Measurements from ENCODE around the gene OSGIN1. TPM values are rescaled to one million over a fixed set of nuclear protein-coding genes. Genes with fewer than 3 reads are reported as not detected.

Gene OSGIN1
- total RNA-seq, 1 experiment from 2014 or later = 69.7 TPM

DNA sequence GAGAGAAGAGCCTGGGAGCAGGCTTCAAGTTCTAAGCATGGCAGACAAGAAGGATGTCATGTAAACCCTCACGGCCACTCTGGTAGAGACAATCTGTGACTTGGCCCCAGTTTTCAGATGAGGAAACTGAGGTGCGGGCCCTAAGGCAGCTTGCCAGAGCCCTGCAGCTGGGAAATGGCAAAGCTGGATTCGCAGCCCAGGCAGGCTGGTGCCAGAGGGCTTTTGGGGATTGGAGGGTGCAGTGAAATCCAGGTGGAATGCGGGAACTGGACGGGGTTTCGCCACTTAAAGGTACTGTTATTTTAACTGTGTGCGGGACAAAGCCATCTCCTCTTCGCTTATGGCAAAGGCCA lies 477 bp upstream of the OSGIN1 start:
- in situ Hi-C loops (cut with HindIII; ENCODE audit: low pct_unique_long_range_greater_than_20kb, low sequenced_read_pairs) = no loop called here
- no peak for DNase-seq (ENCODE audit: low read depth)

DNA sequence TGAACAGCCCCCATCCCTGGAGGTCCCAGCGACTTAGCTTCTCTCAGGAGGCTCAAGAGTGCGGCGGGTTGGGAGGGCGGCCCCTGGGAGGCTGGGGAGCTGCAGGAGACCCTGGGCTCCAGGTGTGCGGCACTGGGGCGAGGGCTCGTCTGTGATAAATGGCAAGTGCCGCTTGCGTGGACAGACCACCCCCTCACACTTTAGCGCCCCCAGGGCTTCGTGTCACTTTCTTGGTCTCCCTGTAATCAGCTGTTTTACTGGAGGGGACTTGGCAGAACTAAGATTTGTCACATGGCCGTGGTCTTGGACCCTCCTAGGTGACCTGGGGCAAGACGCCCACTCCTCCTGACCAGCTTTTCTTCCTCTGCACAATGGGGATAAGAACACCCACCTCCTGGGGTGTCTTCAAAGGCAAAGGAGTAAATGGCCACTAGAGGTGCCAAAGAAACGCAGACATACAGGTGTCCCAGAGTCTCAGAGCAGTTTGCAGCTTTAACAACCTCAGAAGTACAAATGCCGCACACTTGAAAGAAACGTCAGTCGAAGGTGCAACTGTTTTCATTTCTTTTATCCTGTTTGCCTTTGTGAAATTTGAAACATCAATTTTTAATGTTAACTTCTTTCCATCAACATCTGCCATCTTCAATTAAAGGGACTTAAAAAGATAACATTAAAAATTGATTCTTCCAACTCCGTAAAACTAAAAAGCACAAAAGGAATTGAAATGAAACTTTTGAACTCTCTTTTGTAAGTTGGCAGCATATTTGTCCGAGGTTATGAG lies 946 bp downstream of the OSGIN1 start:
- DNase-seq (ENCODE audit: low read depth) = peak; percentile 54
- in situ Hi-C loops (cut with HindIII; ENCODE audit: low pct_unique_long_range_greater_than_20kb, low sequenced_read_pairs) = no loop called here

DNA sequence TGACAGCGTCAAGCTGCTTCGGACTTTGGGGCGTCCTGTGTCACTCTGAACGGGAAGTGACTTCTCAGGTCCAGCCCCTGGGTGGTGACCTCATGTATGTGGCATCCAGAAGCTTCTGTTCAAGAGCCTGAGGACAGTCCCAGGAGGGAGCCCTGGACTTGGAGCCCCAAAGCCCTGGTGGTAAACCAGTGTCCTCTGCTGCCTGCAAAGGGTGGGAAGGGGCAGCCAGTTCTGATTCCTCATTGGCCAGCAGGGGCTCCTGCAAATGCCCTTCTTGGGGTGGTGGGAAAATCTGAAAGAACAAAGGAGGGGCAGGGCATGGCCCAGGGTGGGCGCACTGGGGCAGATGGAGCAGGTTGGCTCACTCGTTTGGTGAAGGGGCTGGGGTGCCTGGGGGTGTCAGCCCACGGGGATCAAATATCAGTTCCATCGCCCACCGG lies 1.6 kb downstream of the OSGIN1 start:
- in situ Hi-C loops (cut with HindIII; ENCODE audit: low pct_unique_long_range_greater_than_20kb, low sequenced_read_pairs) = no loop called here
- DNase-seq (ENCODE audit: low read depth) = no peak

DNA sequence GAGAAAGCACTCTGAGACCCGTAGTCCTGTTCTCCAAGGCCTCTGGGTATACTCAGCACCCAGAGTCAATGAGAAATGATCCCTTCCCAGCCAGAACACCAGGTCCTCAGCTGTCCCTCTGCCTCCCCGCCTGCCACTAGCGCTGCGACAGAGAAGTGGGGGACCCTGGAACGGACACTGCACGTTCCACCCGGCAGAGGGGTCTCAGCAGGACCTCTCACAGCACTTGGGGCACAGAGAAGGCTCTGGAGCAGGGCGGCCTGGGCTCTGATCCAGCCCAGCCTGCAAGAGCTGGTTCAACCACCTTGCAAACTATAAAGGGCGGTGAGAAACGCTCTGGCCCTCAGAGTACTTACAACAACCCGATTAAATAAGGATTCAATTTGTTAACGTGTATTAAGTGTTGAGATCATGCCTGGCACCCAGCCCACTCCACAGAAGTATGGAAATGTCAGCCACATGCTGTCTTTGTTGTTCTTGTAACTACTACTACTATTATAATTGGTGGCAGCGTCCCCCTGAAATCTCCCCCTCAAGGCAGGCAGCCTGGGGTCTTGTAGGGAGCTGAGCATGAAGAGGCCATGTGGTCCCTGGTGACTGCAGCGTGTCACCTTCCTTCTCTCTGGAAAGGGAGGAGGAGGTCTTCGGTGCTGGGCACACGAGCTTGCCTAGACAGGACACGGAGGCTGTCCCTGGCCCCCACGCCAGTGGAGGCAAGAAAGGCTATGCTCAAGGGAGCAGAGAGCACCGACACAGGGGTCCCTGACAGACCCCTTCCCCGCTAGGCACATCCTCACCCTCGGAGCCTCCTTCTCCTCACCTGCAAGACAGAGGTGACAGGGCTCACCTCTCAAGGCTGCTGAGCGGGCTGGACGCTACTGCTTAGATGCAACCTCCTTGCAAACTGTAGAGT lies 2.4 kb downstream of the OSGIN1 start:
- no peak for DNase-seq (ENCODE audit: low read depth)

DNA sequence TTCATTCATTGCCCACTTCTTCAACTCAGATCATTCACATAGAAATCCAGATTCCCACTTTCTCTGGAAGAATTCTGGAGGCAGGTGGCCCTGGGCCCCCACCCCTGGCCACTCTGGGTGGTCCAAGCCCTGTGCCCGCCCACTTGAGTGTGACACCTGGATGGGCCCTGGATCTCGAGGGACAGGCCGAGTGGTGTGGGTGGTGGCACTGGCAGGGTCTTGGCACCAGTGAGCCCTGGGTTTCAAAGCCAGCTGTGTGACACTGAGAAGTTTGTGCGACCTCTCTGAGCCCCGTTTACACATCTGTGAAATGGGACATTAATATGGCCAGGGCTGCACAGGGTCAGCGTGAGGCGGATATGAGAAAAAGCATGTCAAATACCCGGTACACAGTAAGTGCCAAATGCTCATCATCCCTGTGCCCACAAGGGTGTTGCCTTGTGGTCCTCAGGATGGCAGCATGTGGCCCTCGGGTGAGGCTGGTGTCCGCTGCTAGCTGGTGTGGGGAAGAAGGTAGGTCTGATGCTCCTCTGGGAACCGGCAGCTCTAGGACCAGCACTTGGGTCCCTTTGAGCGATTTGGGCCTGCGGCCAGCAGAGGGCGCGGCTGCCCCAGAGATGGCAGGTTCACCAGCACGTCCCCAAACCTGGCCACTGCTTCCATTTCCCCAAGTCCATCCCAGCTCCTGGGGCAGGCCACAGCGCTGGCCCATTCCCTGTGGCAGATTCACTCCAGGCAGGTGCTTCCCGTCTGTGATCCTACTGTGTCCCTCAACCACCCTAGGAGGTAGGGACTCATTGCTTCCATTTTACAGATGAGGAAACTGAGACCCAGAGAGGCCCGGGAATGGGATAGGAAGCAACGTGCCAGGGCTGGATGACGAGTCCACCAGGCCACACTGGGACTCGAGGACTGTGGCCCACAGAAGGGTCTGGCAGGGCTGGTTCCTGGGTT lies 3.6 kb downstream of the OSGIN1 start:
- in situ Hi-C loops (cut with HindIII; ENCODE audit: low pct_unique_long_range_greater_than_20kb, low sequenced_read_pairs) = no loop called here
- peak; percentile 49 for DNase-seq (ENCODE audit: low read depth)

More for the DNA sequence above, 2.4 kb downstream of the OSGIN1 start:
- in situ Hi-C loops (cut with HindIII; ENCODE audit: low pct_unique_long_range_greater_than_20kb, low sequenced_read_pairs) = no loop called here

DNA sequence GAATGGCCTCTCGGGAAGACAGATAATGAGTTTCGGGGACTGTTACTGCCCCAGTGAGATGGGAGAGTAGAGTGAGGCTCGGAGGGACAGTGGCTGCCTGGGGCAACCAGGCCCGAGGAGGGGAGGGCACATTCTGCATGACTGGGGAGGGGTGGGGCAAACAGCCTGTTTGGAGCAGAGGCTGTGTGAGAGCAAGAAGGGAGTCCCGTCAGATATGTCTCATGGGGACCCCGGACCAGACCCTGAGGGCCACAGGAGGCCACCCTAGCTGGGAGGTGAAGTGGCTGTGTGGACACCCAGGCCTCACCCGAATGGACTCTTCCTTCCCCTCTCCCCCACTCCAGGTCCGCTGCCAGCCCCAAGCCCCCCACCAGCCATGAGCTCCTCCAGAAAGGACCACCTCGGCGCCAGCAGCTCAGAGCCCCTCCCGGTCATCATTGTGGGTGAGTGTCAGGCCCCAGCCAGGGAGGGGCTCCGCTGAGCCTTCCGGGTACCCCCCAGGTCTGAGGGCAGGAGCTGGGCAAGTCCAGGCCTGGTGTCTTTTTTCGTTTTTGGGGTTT lies 4.3 kb downstream of the OSGIN1 start:
- in situ Hi-C loops (cut with HindIII; ENCODE audit: low pct_unique_long_range_greater_than_20kb, low sequenced_read_pairs) = no loop called here

DNA sequence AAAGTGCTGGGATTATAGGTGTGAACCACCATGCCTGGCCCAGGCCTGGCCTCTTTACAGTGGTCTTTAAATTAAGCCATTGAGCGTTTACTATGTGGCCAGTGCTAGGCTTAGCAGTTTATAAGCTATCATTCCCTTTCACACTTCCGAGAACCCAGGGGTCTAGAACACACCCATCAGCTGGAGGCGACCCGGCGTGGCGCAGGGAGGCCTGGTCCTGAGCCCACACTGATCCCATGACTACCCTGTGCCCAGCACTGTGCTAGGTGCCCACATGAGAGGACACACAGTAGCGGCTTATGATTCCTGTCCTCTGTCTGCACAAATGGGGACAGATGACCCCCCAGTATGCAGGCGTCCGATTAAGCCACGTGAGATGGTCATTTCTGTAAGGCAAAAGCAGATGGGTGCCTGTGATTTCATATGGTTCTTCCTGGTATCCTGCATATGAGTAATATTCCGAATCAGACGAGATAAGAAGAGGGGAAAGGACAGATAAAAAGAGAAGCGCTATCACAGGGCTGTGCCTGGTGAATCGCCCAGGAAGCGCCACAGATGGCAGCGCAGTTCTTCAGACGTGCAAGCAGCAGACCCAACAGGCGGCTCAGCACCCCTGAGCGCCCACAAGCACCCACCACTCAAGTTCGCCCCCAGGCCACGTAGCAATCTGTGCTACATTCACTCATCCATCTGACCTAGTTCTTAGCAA lies 5.3 kb downstream of the OSGIN1 start:
- in situ Hi-C loops (cut with HindIII; ENCODE audit: low pct_unique_long_range_greater_than_20kb, low sequenced_read_pairs) = no loop called here
- DNase-seq (ENCODE audit: low read depth) = no peak

More for the DNA sequence above, 4.3 kb downstream of the OSGIN1 start:
- no peak for DNase-seq (ENCODE audit: low read depth)

DNA sequence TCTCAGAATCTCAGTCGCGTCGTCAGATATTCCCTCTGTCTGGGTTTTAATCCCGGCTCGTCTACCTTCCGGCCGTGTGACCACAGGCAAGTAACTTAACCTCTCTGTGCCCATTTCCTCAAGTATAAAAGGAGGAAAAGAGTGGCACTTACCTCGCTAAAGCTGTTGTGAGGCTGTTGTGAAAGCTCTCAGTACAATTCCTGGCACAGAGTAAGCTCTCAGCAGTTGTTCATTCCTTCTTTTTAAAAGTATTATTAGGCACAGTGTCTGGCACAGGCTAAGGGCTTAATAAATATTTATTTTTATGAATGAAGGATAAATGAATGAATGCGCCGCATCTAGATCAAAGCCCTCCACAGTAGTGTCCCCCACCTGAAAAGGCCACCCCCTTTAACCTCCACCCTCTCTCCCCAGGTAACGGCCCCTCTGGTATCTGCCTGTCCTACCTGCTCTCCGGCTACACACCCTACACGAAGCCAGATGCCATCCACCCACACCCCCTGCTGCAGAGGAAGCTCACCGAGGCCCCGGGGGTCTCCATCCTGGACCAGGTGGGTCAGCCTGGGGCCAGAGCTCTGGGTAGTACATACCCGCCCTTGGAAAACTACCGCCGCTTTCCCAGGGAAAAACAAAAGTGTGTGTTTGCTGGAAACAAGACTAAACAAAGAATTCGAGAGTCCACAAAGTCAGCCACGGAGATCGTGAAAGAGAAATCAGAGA lies 6.0 kb downstream of the OSGIN1 start:
- in situ Hi-C loops (cut with HindIII; ENCODE audit: low pct_unique_long_range_greater_than_20kb, low sequenced_read_pairs) = no loop called here
- DNase-seq (ENCODE audit: low read depth) = no peak

DNA sequence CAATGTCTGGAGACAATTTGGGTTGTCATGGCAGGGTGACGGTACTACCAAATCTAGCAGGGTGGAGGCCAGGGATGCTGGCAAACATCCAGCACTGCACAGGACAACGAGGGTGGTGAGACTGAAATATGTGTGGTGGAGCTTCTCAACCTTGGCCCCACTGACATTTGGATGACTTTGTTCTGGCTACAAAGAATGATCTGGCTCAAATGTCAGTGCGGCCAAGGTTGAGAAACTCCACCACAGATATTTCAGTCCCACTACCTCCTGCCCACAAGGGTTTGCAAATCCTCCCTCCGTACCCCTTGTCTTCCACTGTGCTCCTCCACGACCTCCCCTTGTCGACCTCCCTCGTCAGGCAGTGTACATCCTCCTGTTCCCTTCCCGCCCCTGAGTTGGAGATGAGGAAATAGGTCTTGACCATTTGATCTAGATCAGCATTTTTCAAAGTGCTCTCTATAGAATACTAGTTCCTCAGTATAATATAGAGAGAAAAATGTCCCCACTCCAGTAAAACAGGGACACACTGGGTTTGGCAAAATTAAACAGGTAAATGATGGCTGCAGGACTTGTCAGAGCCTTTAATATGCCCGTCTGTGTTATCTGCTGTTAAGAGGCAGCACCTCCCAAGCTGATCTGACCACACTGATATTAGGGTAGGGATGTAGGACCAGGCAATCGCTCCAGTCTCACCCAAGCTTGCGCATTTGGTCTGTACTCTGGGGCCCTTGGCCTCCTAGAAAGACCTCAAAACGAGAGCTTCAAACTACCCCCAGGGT lies 6.8 kb downstream of the OSGIN1 start:
- DNase-seq (ENCODE audit: low read depth) = no peak
- in situ Hi-C loops (cut with HindIII; ENCODE audit: low pct_unique_long_range_greater_than_20kb, low sequenced_read_pairs) = no loop called here

DNA sequence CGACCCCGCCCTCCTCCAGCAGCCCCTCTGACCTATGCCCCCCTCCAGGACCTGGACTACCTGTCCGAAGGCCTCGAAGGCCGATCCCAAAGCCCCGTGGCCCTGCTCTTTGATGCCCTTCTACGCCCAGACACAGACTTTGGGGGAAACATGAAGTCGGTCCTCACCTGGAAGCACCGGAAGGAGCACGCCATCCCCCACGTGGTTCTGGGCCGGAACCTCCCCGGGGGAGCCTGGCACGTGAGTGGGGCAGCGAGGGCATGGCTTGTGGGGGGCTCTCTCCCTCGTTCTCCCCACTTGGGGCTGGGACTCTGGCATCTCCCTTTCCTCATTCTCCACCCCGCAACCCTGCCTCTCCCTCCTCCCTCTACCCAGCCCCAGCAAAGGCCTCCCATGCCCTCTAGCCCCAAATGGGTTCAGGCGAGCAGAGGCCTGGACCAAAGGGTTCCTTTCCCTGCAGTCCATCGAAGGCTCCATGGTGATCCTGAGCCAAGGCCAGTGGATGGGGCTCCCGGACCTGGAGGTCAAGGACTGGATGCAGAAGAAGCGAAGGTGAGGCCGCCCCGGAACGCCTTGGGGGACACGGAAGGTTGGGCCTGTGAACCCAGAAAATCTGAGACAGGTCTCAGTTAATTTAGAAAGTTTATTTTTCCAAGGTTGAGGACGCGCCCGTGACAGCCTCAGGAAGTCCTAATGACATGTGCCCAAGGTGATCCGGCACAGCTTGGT lies 7.6 kb downstream of the OSGIN1 start:
- in situ Hi-C loops (cut with HindIII; ENCODE audit: low pct_unique_long_range_greater_than_20kb, low sequenced_read_pairs) = no loop called here
- no peak for DNase-seq (ENCODE audit: low read depth)

DNA sequence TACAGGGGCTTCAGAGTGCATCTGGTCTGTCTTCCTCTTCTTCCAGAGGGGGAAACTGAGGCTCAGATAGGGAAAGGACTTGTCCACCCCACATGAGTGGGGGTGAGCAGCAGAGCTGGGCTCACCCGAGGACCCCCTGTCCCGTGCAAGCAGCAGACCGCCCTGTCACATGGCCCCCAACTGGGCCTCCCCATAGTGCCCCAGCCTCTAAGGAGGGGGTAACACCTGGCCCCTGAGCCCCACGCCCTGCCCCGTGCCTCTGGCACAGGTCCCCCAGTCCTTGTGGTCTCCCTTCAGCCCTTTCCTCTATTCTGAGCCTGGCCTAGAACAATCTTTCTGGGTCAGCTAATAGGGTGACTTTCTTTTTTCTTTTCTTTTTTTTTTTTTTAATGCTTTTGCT lies 8.6 kb downstream of the OSGIN1 start:
- in situ Hi-C loops (cut with HindIII; ENCODE audit: low pct_unique_long_range_greater_than_20kb, low sequenced_read_pairs) = no loop called here
- DNase-seq (ENCODE audit: low read depth) = no peak

DNA sequence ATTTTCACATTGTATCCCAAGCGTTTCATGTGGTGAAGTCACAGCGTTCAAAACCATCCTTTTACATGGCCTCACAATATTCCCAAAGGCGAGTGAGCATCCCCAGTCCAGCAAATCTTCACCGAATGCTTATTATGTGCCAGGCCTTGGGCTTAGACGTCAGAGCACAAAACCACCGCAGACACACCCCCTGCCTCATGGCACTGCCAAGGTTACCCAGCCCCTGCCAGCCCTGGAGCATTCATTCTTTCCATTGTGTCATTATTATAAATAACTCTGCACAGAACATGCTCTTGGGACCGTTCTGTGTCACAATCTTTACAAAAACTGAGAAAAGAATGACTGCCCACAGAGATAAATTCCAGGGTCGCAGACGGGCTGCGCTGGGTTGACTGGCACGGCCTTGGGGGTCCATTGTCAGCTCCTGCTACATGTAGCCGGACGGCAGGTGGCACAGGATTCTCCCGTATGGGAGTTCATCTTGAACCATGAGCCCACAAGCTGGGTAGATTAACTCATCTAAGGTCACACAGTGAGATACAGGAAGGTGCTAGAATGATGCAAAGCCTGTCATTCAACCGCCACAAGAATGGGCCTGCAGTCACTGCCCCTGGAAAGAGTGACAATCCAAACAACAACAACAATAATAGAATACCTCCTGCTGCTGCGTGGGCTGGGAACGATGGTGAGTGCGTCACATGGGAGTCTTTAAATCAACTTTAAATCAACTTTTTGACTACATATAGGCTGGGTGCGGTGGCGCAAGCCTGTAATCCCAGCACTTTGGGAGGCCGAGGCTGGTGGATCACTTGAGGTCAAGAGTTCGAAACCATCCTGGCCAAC lies 10.5 kb downstream of the OSGIN1 start:
- in situ Hi-C loops (cut with HindIII; ENCODE audit: low pct_unique_long_range_greater_than_20kb, low sequenced_read_pairs) = no loop called here
- DNase-seq (ENCODE audit: low read depth) = no peak

DNA sequence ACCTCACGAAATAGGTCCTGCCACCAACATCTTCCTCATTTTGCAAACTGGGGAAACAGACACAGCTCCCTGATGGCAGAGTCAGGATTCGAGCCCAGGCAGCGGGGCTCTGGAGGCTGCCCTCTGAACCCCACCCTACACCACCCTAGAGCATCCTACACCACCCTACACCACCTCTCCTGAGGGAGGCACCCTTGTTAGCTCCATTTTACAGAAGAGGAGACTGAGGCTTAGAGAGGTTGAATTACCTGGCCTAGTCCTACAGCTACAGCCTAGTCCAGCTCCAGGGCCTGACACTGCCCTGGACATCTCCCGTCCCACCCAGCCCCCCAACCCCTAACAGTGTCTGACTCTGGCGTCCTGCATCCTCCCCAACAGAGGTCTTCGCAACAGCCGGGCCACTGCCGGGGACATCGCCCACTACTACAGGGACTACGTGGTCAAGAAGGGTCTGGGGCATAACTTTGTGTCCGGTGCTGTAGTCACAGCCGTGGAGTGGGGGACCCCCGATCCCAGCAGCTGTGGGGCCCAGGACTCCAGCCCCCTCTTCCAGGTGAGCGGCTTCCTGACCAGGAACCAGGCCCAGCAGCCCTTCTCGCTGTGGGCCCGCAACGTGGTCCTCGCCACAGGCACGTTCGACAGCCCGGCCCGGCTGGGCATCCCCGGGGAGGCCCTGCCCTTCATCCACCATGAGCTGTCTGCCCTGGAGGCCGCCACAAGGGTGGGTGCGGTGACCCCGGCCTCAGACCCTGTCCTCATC lies 11.8 kb downstream of the OSGIN1 start:
- DNase-seq (ENCODE audit: low read depth) = no peak
- in situ Hi-C loops (cut with HindIII; ENCODE audit: low pct_unique_long_range_greater_than_20kb, low sequenced_read_pairs) = no loop called here

DNA sequence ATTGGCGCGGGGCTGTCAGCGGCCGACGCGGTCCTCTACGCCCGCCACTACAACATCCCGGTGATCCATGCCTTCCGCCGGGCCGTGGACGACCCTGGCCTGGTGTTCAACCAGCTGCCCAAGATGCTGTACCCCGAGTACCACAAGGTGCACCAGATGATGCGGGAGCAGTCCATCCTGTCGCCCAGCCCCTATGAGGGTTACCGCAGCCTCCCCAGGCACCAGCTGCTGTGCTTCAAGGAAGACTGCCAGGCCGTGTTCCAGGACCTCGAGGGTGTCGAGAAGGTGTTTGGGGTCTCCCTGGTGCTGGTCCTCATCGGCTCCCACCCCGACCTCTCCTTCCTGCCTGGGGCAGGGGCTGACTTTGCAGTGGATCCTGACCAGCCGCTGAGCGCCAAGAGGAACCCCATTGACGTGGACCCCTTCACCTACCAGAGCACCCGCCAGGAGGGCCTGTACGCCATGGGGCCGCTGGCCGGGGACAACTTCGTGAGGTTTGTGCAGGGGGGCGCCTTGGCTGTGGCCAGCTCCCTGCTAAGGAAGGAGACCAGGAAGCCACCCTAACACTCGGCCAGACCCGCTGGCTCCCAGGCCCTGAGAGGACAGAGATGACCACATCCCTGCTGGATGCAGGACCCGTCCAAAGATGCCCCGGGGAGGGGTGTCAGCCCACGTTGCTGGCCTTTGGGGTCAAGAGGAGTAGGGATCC lies 12.6 kb downstream of the OSGIN1 start:
- no peak for DNase-seq (ENCODE audit: low read depth)
- in situ Hi-C loops (cut with HindIII; ENCODE audit: low pct_unique_long_range_greater_than_20kb, low sequenced_read_pairs) = no loop called here
